CD4-positive, CD25-positive, alpha-beta regulatory T cell (primary cell): ENCODE data around the gene HBD. TPM values are rescaled to one million over a fixed set of nuclear protein-coding genes. Genes with fewer than 3 reads are reported as not detected.

Source experiments
- ATAC-seq, 2 donors: fragments of 150-1000 bp; cut with Tn5 transposase; one replicate each; pipeline ENCODE4 v1.10.0; 2021; ENCODE audit warnings: low read depth in 2 of 2, moderate number of reproducible peaks in 2 of 2, moderate library complexity in 1 of 2
- DNase-seq, 3 donors: peaks; one replicate each; pipeline versions ENCODE4 v3.0.0 to v3.0.0-alpha.2; 2012 to 2022; ENCODE audit warnings: mixed read lengths in 1 of 3
- H3K27ac ChIP-seq: one replicate; pipeline ENCODE4 v1.7.0; 2013; ENCODE audit warnings: mild to moderate bottlenecking, low read length; ENCODE audit not compliant: insufficient read depth, poor library complexity, severe bottlenecking
- H3K27me3 ChIP-seq: one replicate; pipeline ENCODE4 v1.7.0; 2013; ENCODE audit warnings: low read length; ENCODE audit not compliant: control insufficient read depth, insufficient read depth
- H3K36me3 ChIP-seq: one replicate; pipeline ENCODE4 v1.7.0; 2013; ENCODE audit warnings: mild to moderate bottlenecking, low read length, moderate library complexity; ENCODE audit not compliant: control insufficient read depth, insufficient read depth
- H3K4me1 ChIP-seq: 2 replicates; pipeline ENCODE4 v1.7.0; 2013; ENCODE audit warnings: mild to moderate bottlenecking, low read length; ENCODE audit not compliant: insufficient read depth, control insufficient read depth, poor library complexity, severe bottlenecking
- H3K4me3 ChIP-seq: one replicate; pipeline ENCODE4 v1.7.0; 2013; ENCODE audit warnings: low read depth, mild to moderate bottlenecking, low read length, moderate library complexity
- H3K9me3 ChIP-seq, 2 experiments: 1 replicate in 1 of 2; 2 replicates in 1 of 2; pipeline ENCODE4 v1.7.0; 2013; ENCODE audit warnings: low read length in 2 of 2, mild to moderate bottlenecking in 1 of 2, moderate library complexity in 1 of 2; ENCODE audit not compliant: control insufficient read depth in 2 of 2
- H3K27ac Mint-ChIP-seq, 3 donors: one replicate each; pipeline ENCODE4 v1.8.0; 2020 to 2022; ENCODE audit warnings: mild to moderate bottlenecking in 3 of 3, mixed read lengths in 3 of 3, moderate library complexity in 2 of 3
- H3K27me3 Mint-ChIP-seq: one replicate; pipeline ENCODE4 v1.8.0; 2022; ENCODE audit warnings: mild to moderate bottlenecking, mixed read lengths
- H3K36me3 Mint-ChIP-seq: one replicate; pipeline ENCODE4 v1.8.0; 2020; ENCODE audit warnings: mixed read lengths
- H3K4me1 Mint-ChIP-seq, 4 donors: one replicate each; pipeline ENCODE4 v1.8.0; 2020 to 2022; ENCODE audit warnings: mixed read lengths in 4 of 4, mild to moderate bottlenecking in 1 of 4
- H3K4me3 Mint-ChIP-seq, 4 donors: one replicate each; pipeline ENCODE4 v1.8.0; 2020 to 2022; ENCODE audit warnings: mild to moderate bottlenecking in 4 of 4, mixed read lengths in 4 of 4, moderate library complexity in 3 of 4
- H3K9me3 Mint-ChIP-seq, 7 donors: one replicate each; pipeline ENCODE4 v1.8.0; 2020 to 2022; ENCODE audit warnings: mixed read lengths in 7 of 7, mild to moderate bottlenecking in 3 of 7, moderate library complexity in 2 of 7
- polyA plus RNA-seq, 4 donors: library from polyadenylated mRNA; unstranded; fragments of 300-500 nt; fragmentation: Illumina TruSeq; gene quantifications; one replicate each; pipeline ENCODE4 v1.2.3, GENCODE V29; 2021
- total RNA-seq: library from RNA; stranded (reverse); gene quantifications from one replicate; pipeline ENCODE4 v1.2.3, GENCODE V29; 2022

The HBD gene
- total and polyA plus RNA-seq, 5 donors from 2014 or later = not detected

- Histone ChIP-seq H3K27me3 (peaks cover 5% of the 10 kb centered on the region), H3K27ac (no peak overlapping the region), H3K9me3 (peaks cover 8 to 14% of the 10 kb centered on the region in 2 experiments), H3K36me3 (peaks cover 14% of the 10 kb centered on the region), H3K4me1 (peaks cover 17% of the 10 kb centered on the region), H3K4me3 (no peak overlapping the region)
- Mint-ChIP-seq H3K27ac (no peak overlapping the region), H3K27me3 (no peaks in the 10 kb centered on the region), H3K4me3 (no peak overlapping the region), H3K9me3 (peaks cover 0 to 5% (median 2%) of the 10 kb centered on the region in 7 donors), H3K4me1 (no peaks in the 10 kb centered on the region), H3K36me3 (no peaks in the 10 kb centered on the region)
- no peak for DNase-seq
- ATAC-seq = no peak
Observed at GRCh38 chr11:5223686-5224085, 10.6 kb downstream of the HBD start.

GRCh38 chr11:5223146-5223545, 11.1 kb downstream of the HBD start:
- Histone ChIP-seq H3K27ac (no peak overlapping the region), H3K4me1 (peaks cover 17% of the 10 kb centered on the region), H3K4me3 (no peak overlapping the region), H3K36me3 (peaks cover 14% of the 10 kb centered on the region), H3K9me3 (peaks cover 8 to 14% of the 10 kb centered on the region in 2 experiments), H3K27me3 (peaks cover 5% of the 10 kb centered on the region)
- Mint-ChIP-seq H3K36me3 (no peaks in the 10 kb centered on the region), H3K9me3 (peaks cover 0 to 7% (median 2%) of the 10 kb centered on the region in 7 donors), H3K4me1 (no peaks in the 10 kb centered on the region), H3K27me3 (no peaks in the 10 kb centered on the region), H3K27ac (no peak overlapping the region), H3K4me3 (no peak overlapping the region)
- ATAC-seq (no peak), DNase-seq (no peak)

DNA sequence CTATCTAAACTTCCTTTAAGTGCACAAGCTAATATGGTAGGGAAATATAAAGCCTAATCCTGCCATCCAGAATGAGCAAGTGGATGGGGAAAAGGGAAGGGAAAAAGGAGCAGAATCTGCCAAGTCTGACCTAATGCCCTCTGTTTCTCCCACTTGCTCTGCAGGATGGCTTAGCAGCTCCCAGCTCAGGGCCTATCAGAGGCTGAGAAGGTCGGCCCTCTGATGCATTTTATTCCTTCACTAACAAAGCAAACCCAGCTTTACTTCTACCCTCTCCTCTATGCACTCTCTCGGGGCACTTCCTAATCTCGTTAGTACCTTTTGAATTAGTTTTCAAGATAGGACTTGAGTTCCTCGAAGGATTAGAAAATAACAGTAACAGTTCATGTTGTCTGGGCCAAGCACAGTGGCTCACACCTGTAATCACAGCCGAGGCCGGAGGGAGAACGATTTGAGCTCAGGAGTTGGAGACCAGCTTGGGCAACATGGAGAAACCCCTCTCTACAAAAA, 23.9 kb downstream of the HBD start:
- no peaks in the 10 kb centered on the region for H3K4me1 Mint-ChIP-seq
- no peaks in the 10 kb centered on the region for H3K36me3 Mint-ChIP-seq
- no peak for DNase-seq
- no peak overlapping the region for H3K4me3 ChIP-seq
- H3K27ac ChIP-seq = no peak overlapping the region
- no peaks in the 10 kb centered on the region for H3K27me3 Mint-ChIP-seq
- no peak overlapping the region for H3K4me3 Mint-ChIP-seq
- H3K4me1 ChIP-seq = no peaks in the 10 kb centered on the region
- no peaks in the 10 kb centered on the region for H3K9me3 ChIP-seq
- peak overlapping the region in 1 of 3 donors; percentile 49 for H3K27ac Mint-ChIP-seq
- no peak for ATAC-seq
- peaks cover 0 to 3% (median 0%) of the 10 kb centered on the region in 7 donors for H3K9me3 Mint-ChIP-seq
- no peaks in the 10 kb centered on the region for H3K36me3 ChIP-seq
- H3K27me3 ChIP-seq = no peaks in the 10 kb centered on the region

DNA sequence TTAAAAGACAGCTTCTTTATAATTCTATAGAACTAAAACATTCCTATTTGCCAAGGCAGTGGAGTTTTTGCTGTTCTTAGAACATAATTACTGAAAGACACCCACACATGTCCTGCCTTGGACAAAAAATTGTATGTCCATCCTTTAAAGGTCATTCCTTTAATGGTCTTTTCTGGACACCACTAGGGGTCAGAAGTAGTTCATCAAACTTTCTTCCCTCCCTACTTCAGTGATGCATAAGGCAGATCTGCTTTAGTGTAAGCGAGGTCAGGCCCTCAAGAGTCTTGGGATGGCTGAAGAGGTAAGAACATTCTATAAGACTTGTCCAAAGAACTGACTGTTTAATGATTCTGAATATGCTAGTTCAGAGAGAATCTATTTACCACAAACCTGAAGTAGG, 29.5 kb downstream of the HBD start:
- DNase-seq (peak in 1 of 3 donors; percentile 0), ATAC-seq (no peak)
- H3K27ac Mint-ChIP-seq = no peak overlapping the region
- Histone ChIP-seq H3K4me3 (no peak overlapping the region), H3K4me1 (no peaks in the 10 kb centered on the region), H3K9me3 (no peaks in the 10 kb centered on the region), H3K27me3 (no peaks in the 10 kb centered on the region), H3K27ac (no peak overlapping the region), H3K36me3 (no peaks in the 10 kb centered on the region)
- no peaks in the 10 kb centered on the region for H3K4me1 Mint-ChIP-seq
- H3K27me3 Mint-ChIP-seq = no peaks in the 10 kb centered on the region
- H3K9me3 Mint-ChIP-seq = no peaks in the 10 kb centered on the region
- H3K4me3 Mint-ChIP-seq = no peak overlapping the region
- H3K36me3 Mint-ChIP-seq = no peaks in the 10 kb centered on the region

- Mint-ChIP-seq H3K4me3 (no peak overlapping the region), H3K27ac (no peak overlapping the region), H3K36me3 (no peaks in the 10 kb centered on the region), H3K9me3 (peaks cover 0 to 1% (median 0%) of the 10 kb centered on the region in 7 donors), H3K27me3 (no peaks in the 10 kb centered on the region), H3K4me1 (no peaks in the 10 kb centered on the region)
- Histone ChIP-seq H3K27ac (no peak overlapping the region), H3K27me3 (no peaks in the 10 kb centered on the region), H3K4me1 (no peaks in the 10 kb centered on the region), H3K9me3 (no peaks in the 10 kb centered on the region), H3K36me3 (no peaks in the 10 kb centered on the region), H3K4me3 (no peak overlapping the region)
- ATAC-seq (no peak), DNase-seq (no peak)
Observed at GRCh38 chr11:5203366-5203765, 30.9 kb downstream of the HBD start.

DNA sequence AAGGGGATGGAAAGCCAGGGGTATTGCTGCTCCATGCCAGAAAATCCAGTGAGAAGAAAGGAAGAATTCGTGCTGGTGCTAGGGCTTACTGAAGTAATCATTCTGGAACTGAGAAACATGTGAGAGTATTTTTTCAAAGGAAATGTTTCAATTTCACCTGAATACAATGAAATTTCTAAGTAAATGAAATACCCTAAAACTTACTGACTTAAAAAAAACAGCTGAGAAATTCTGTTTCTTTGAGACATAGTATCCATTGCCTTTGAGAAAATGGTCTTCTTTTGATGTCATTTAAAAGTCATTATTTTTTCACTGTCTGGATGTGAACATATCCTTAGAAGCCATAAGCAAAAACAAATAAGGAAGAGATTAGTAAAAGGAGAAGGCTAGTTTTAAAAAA, 33.7 kb downstream of the HBD start, which contains the start of gene OR51V1:
Gene OR51V1 (minus strand): TSS at position 101 of the 400 bp plus-strand sequence. CDS start 0 bp downstream, at position 101.
- H3K9me3 Mint-ChIP-seq = peaks cover 0 to 1% (median 0%) of the 10 kb centered on the region in 7 donors
- no peak within 1 kb of the TSS for H3K4me3 Mint-ChIP-seq
- no peaks in the 10 kb centered on the region for H3K9me3 ChIP-seq
- DNase-seq = no peak
- no peaks in the 10 kb centered on the region for H3K4me1 Mint-ChIP-seq
- peak within 1 kb of the TSS in 1 of 3 donors; percentile 79 for H3K27ac Mint-ChIP-seq
- H3K4me3 ChIP-seq = no peak within 1 kb of the TSS
- H3K4me1 ChIP-seq = no peaks in the 10 kb centered on the region
- no peaks in the 10 kb centered on the region for H3K27me3 ChIP-seq
- H3K36me3 Mint-ChIP-seq = no peaks in the 10 kb centered on the region
- no peak within 1 kb of the TSS for H3K27ac ChIP-seq
- H3K36me3 ChIP-seq = no peaks in the 10 kb centered on the region
- ATAC-seq = no peak
- no peaks in the 10 kb centered on the region for H3K27me3 Mint-ChIP-seq

DNA sequence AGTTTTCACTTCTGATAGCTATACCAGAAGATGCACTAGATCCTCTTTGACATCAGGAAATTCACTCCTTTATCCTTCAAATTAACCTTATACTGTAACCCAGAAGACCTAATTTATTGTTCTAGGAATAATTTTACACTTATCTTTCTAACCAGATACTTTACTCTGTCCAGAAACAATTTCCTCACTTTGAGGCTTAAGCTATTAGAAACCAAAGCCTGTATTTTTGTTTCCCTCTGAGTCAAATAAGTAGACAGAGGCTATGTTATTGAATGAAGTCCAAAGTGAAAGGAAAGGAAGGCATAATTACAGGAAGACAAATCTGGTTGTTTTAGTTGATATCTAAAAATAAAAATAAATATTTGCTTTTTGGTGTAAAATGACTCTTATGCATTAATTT, 36.0 kb downstream of the HBD start:
- Histone ChIP-seq H3K36me3 (no peaks in the 10 kb centered on the region), H3K4me1 (no peaks in the 10 kb centered on the region), H3K27me3 (no peaks in the 10 kb centered on the region), H3K9me3 (no peaks in the 10 kb centered on the region), H3K4me3 (no peak overlapping the region), H3K27ac (no peak overlapping the region)
- H3K27ac Mint-ChIP-seq = no peak overlapping the region
- H3K4me3 Mint-ChIP-seq = no peak overlapping the region
- DNase-seq = no peak
- H3K4me1 Mint-ChIP-seq = no peaks in the 10 kb centered on the region
- peaks cover 0 to 1% (median 0%) of the 10 kb centered on the region in 7 donors for H3K9me3 Mint-ChIP-seq
- no peaks in the 10 kb centered on the region for H3K27me3 Mint-ChIP-seq
- H3K36me3 Mint-ChIP-seq = no peaks in the 10 kb centered on the region
- ATAC-seq = no peak

- H3K4me3 Mint-ChIP-seq = no peak overlapping the region
- ATAC-seq = no peak
Observed at GRCh38 chr11:5197536-5197935, 36.7 kb downstream of the HBD start.

More at GRCh38 chr11:5197536-5197935, 36.7 kb downstream of the HBD start:
- Histone ChIP-seq H3K27ac (no peak overlapping the region), H3K4me3 (no peak overlapping the region), H3K27me3 (no peaks in the 10 kb centered on the region), H3K4me1 (no peaks in the 10 kb centered on the region), H3K36me3 (no peaks in the 10 kb centered on the region), H3K9me3 (no peaks in the 10 kb centered on the region)
- Mint-ChIP-seq H3K36me3 (no peaks in the 10 kb centered on the region), H3K4me1 (no peaks in the 10 kb centered on the region), H3K27me3 (no peaks in the 10 kb centered on the region), H3K27ac (no peak overlapping the region), H3K9me3 (peaks cover 0 to 5% (median 0%) of the 10 kb centered on the region in 7 donors)
- DNase-seq = no peak
